H9 (cell line): ENCODE measurements around the gene SLMAP. TPM values are rescaled to one million over a fixed set of nuclear protein-coding genes. Genes with fewer than 3 reads are reported as not detected.
A peak's percentile ranks its signal among the peaks of the same experiment; 100 is the strongest.

Source experiments
- DNase-seq: peaks from one replicate; pipeline ENCODE4 v3.0.0-alpha.2; 2017
- H2AFZ ChIP-seq: one replicate; pipeline ENCODE4 v1.6.1; 2013; ENCODE audit warnings: mild to moderate bottlenecking, low read length, control low read depth, moderate library complexity
- H2AK5ac ChIP-seq: 2 replicates; pipeline ENCODE4 v1.6.1; 2013; ENCODE audit warnings: low read length, control low read depth, mixed read lengths; ENCODE audit not compliant: insufficient read length
- H2BK120ac ChIP-seq: one replicate; pipeline ENCODE4 v1.6.1; 2013; ENCODE audit warnings: low read depth, mild to moderate bottlenecking, low read length, control low read depth, inconsistent platforms; ENCODE audit not compliant: poor library complexity, severe bottlenecking
- H2BK12ac ChIP-seq: 2 replicates; pipeline ENCODE4 v1.6.1; 2013; ENCODE audit warnings: low read length, control low read depth, mixed read lengths, low read depth; ENCODE audit not compliant: insufficient read length
- H2BK15ac ChIP-seq: 2 replicates; pipeline ENCODE4 v1.6.1; 2013; ENCODE audit warnings: low read depth, low read length, control low read depth
- H2BK20ac ChIP-seq: one replicate; pipeline ENCODE4 v1.6.1; 2013; ENCODE audit warnings: low read depth, mild to moderate bottlenecking, low read length, control low read depth, inconsistent platforms; ENCODE audit not compliant: poor library complexity, severe bottlenecking
- H2BK5ac ChIP-seq: 2 replicates; pipeline ENCODE4 v1.6.1; 2013; ENCODE audit warnings: low read length, control low read depth, mixed read lengths; ENCODE audit not compliant: insufficient read length
- H3K14ac ChIP-seq: 2 replicates; pipeline ENCODE4 v1.6.1; 2013; ENCODE audit warnings: low read length, control low read depth; ENCODE audit not compliant: insufficient read depth
- H3K18ac ChIP-seq: 2 replicates; pipeline ENCODE4 v1.6.1; 2013; ENCODE audit warnings: low read depth, mild to moderate bottlenecking, mixed read lengths, low read length, control low read depth; ENCODE audit not compliant: insufficient read length
- H3K23ac ChIP-seq: 2 replicates; pipeline ENCODE4 v1.6.1; 2013; ENCODE audit warnings: low read length, control low read depth, mixed read lengths, low read depth; ENCODE audit not compliant: insufficient read length
- H3K23me2 ChIP-seq: 2 replicates; pipeline ENCODE4 v1.6.1; 2013; ENCODE audit warnings: low read depth, mild to moderate bottlenecking, mixed read lengths, low read length, control low read depth; ENCODE audit not compliant: insufficient read length, poor library complexity, severe bottlenecking
- H3K27ac ChIP-seq: 2 replicates; pipeline ENCODE4 v1.5.1; 2013; ENCODE audit warnings: low read length, control low read depth, mixed read lengths, low read depth; ENCODE audit not compliant: insufficient read length
- H3K27me3 ChIP-seq: 2 replicates; pipeline ENCODE4 v1.6.1; 2013; ENCODE audit warnings: low read length, control low read depth, inconsistent platforms; ENCODE audit not compliant: insufficient read depth
- H3K4ac ChIP-seq: 2 replicates; pipeline ENCODE4 v1.6.1; 2013; ENCODE audit warnings: low read depth, mild to moderate bottlenecking, control low read depth, inconsistent platforms, low read length, moderate library complexity
- H3K4me1 ChIP-seq: 2 replicates; pipeline ENCODE4 v1.6.1; 2013; ENCODE audit warnings: low read length, control low read depth, inconsistent platforms; ENCODE audit not compliant: insufficient read depth
- H3K4me2 ChIP-seq: 2 replicates; pipeline ENCODE4 v1.6.1; 2013; ENCODE audit warnings: low read length, control low read depth, mixed read lengths; ENCODE audit not compliant: insufficient read length, insufficient read depth
- H3K56ac ChIP-seq: 2 replicates; pipeline ENCODE4 v1.6.1; 2013; ENCODE audit warnings: low read depth, mild to moderate bottlenecking, mixed read lengths, low read length, control low read depth; ENCODE audit not compliant: insufficient read length
- H3K79me1 ChIP-seq: 2 replicates; pipeline ENCODE4 v1.6.1; 2013; ENCODE audit warnings: low read depth, mild to moderate bottlenecking, moderate library complexity, low read length, control low read depth, inconsistent platforms; ENCODE audit not compliant: insufficient read depth, poor library complexity, severe bottlenecking
- H3K79me2 ChIP-seq: 2 replicates; pipeline ENCODE4 v1.6.1; 2013; ENCODE audit warnings: low read length, control low read depth, inconsistent platforms; ENCODE audit not compliant: insufficient read depth
- H3K9ac ChIP-seq: 2 replicates; pipeline ENCODE4 v1.6.1; 2013; ENCODE audit warnings: low read length, control low read depth, mixed read lengths; ENCODE audit not compliant: insufficient read length; ENCODE audit errors: extremely low read depth
- H3K9me3 ChIP-seq: one replicate; pipeline ENCODE4 v1.6.1; 2013; ENCODE audit warnings: low read depth, low read length, inconsistent platforms; ENCODE audit not compliant: control insufficient read depth
- H3T11ph ChIP-seq: one replicate; pipeline ENCODE4 v1.6.1; 2013; ENCODE audit warnings: mild to moderate bottlenecking, low read length, control low read depth, inconsistent platforms
- H4K20me1 ChIP-seq: one replicate; pipeline ENCODE4 v1.6.1; 2013; ENCODE audit not compliant: control insufficient read depth, insufficient read length, insufficient read depth
- H4K5ac ChIP-seq: 2 replicates; pipeline ENCODE4 v1.6.1; 2013; ENCODE audit warnings: low read depth, mild to moderate bottlenecking, mixed read lengths, low read length, control low read depth; ENCODE audit not compliant: insufficient read length
- H4K8ac ChIP-seq: replicated peaks from 2 replicates; pipeline ENCODE4 v1.6.1; 2013; ENCODE audit warnings: low read length, control low read depth, mixed read lengths, low read depth; ENCODE audit not compliant: insufficient read length
- H4K91ac ChIP-seq: 2 replicates; pipeline ENCODE4 v1.6.1; 2013; ENCODE audit warnings: low read depth, mild to moderate bottlenecking, moderate library complexity, mixed read lengths, low read length, control low read depth; ENCODE audit not compliant: insufficient read length
- H3K27ac Mint-ChIP-seq, 3 experiments: 2 replicates in 2 of 3; 3 replicates in 1 of 3; pipeline ENCODE4 v1.8.0; 2020 to 2021; ENCODE audit warnings: mixed read lengths in 3 of 3, mild to moderate bottlenecking in 1 of 3, moderate library complexity in 1 of 3
- H3K27me3 Mint-ChIP-seq: 2 replicates; pipeline ENCODE4 v1.8.0; 2021; ENCODE audit warnings: low read depth, mild to moderate bottlenecking, moderate library complexity, mixed read lengths
- H3K36me3 Mint-ChIP-seq, 3 experiments: 2 replicates in 2 of 3; 3 replicates in 1 of 3; pipeline ENCODE4 v1.8.0; 2020 to 2021; ENCODE audit warnings: low read depth in 3 of 3, mixed read lengths in 3 of 3; ENCODE audit not compliant: insufficient read depth in 1 of 3
- H3K4me1 Mint-ChIP-seq, 2 experiments: 2 replicates each; pipeline ENCODE4 v1.8.0; 2020; ENCODE audit warnings: mixed read lengths in 2 of 2
- H3K4me3 Mint-ChIP-seq, 2 experiments: 2 replicates in 1 of 2; 3 replicates in 1 of 2; pipeline ENCODE4 v1.8.0; 2020 to 2021; ENCODE audit warnings: mild to moderate bottlenecking in 2 of 2, mixed read lengths in 2 of 2, moderate library complexity in 1 of 2
- H3K9me3 Mint-ChIP-seq, 2 experiments: 2 replicates in 1 of 2; 3 replicates in 1 of 2; pipeline ENCODE4 v1.8.0; 2020; ENCODE audit warnings: mild to moderate bottlenecking in 2 of 2, mixed read lengths in 2 of 2, moderate library complexity in 1 of 2
- WGBS: extraction: QIAGEN DNeasy Blood & Tissue Kit; methylation state at CpG from one replicate; pipeline ENCODE4 v1.1.7; 2013; ENCODE audit warnings: missing lambda C conversion rate, low lambda C conversion rate, mixed read lengths; ENCODE audit not compliant: insufficient read length; ENCODE audit errors: extremely low coverage; 5-methylcytosine and 5-hydroxymethylcytosine counted together
- total RNA-seq: library from RNA; stranded (reverse); gene quantifications from 2 replicates; pipeline ENCODE4 v1.2.1, GENCODE V29; 2021
- TF ChIP-seq, protein P1 (sequence below): fragments of 200-600 bp; sonication (generic); conservative IDR thresholded peaks from 3 replicates; pipeline ENCODE4 v1.8.0; 2021; ENCODE audit warnings: antibody characterized with exemption, mild to moderate bottlenecking

SLMAP gene
- total RNA-seq, 1 experiment from 2014 or later, result 65.1 TPM

DNA sequence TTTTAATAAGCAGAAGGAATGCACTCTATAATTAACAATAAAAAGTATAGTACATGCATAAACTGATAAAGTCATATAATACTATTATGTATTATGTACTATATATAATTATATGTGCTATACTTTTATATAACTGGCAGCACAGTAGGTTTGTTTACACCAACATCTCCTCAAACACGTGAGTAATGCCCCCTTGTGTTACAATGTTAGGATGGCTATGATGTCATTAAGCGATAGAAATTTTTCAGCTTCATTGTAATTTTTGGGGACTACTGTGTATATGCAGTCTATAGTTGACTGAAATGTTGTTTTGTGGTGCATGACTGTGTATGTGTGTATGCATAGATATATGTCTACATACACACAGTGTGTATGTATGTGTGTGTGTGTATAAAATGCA lies 100.6 kb downstream of the SLMAP start:
- Mint-ChIP-seq H3K4me1 (no peaks in the 10 kb centered on the region), H3K4me3 (no peak overlapping the region), H3K36me3 (peaks cover 2 to 20% (median 6%) of the 10 kb centered on the region in 3 experiments; a peak in 5 of 7 replicates), H3K27me3 (no peaks in the 10 kb centered on the region), H3K9me3 (no peaks in the 10 kb centered on the region), H3K27ac (no peak overlapping the region)
- no peak overlapping the region for H2BK5ac ChIP-seq
- no peak overlapping the region for H4K5ac ChIP-seq
- WGBS, result no CpG with 5 or more reads among the region's 2 CpGs
- H2BK20ac ChIP-seq, result no peak overlapping the region
- no peak overlapping the region for H3K18ac ChIP-seq
- TF ChIP-seq, protein P1, sequence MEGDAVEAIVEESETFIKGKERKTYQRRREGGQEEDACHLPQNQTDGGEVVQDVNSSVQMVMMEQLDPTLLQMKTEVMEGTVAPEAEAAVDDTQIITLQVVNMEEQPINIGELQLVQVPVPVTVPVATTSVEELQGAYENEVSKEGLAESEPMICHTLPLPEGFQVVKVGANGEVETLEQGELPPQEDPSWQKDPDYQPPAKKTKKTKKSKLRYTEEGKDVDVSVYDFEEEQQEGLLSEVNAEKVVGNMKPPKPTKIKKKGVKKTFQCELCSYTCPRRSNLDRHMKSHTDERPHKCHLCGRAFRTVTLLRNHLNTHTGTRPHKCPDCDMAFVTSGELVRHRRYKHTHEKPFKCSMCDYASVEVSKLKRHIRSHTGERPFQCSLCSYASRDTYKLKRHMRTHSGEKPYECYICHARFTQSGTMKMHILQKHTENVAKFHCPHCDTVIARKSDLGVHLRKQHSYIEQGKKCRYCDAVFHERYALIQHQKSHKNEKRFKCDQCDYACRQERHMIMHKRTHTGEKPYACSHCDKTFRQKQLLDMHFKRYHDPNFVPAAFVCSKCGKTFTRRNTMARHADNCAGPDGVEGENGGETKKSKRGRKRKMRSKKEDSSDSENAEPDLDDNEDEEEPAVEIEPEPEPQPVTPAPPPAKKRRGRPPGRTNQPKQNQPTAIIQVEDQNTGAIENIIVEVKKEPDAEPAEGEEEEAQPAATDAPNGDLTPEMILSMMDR, result peak; percentile 49
- H3K9me3 ChIP-seq, result no peaks in the 10 kb centered on the region
- no peak overlapping the region for H2BK120ac ChIP-seq
- no peak overlapping the region for H2BK15ac ChIP-seq
- no peak overlapping the region for H3T11ph ChIP-seq
- no peak overlapping the region for H2BK12ac ChIP-seq
- H3K79me2 ChIP-seq, result no peaks in the 10 kb centered on the region
- H3K9ac ChIP-seq, result no peak overlapping the region
- H3K4ac ChIP-seq, result no peak overlapping the region
- H4K8ac ChIP-seq, result no peak overlapping the region
- H2AK5ac ChIP-seq, result no peak overlapping the region
- no peak for DNase-seq
- no peak overlapping the region for H2AFZ ChIP-seq
- no peaks in the 10 kb centered on the region for H4K20me1 ChIP-seq
- H3K14ac ChIP-seq, result no peak overlapping the region
- H3K23ac ChIP-seq, result no peak overlapping the region
- no peaks in the 10 kb centered on the region for H3K23me2 ChIP-seq
- H3K4me2 ChIP-seq, result no peak overlapping the region
- no peaks in the 10 kb centered on the region for H3K27me3 ChIP-seq
- H4K91ac ChIP-seq, result no peak overlapping the region
- H3K4me1 ChIP-seq, result no peaks in the 10 kb centered on the region
- H3K56ac ChIP-seq, result no peak overlapping the region
- no peak overlapping the region for H3K27ac ChIP-seq
- no peaks in the 10 kb centered on the region for H3K79me1 ChIP-seq
